ENCODE results near the gene CTLA4. TPM values are rescaled to one million over a fixed set of nuclear protein-coding genes. Genes with fewer than 3 reads are reported as not detected.

CTLA4 gene
- total RNA-seq, 1 donor from 2014 or later, result not detected

Other genes with a start within 250 kb of the CTLA4 start
- 1.2 TPM for gene CD28, start 161.1 kb upstream of the CTLA4 start, total RNA-seq
- gene ICOS, start 69.0 kb downstream of the CTLA4 start, total RNA-seq, result not detected

Measured in frontal cortex (tissue), 1 donor.